CD4-positive, alpha-beta T cell treated with Interleukin-17A for 1 hour (primary cell): Measurements from ENCODE around the gene DNASE1L1.

Source experiments
- DNase-seq: peaks from one replicate; pipeline ENCODE4 v3.0.0-alpha.2; 2020

Gene DNASE1L1, protein sequence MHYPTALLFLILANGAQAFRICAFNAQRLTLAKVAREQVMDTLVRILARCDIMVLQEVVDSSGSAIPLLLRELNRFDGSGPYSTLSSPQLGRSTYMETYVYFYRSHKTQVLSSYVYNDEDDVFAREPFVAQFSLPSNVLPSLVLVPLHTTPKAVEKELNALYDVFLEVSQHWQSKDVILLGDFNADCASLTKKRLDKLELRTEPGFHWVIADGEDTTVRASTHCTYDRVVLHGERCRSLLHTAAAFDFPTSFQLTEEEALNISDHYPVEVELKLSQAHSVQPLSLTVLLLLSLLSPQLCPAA

DNA sequence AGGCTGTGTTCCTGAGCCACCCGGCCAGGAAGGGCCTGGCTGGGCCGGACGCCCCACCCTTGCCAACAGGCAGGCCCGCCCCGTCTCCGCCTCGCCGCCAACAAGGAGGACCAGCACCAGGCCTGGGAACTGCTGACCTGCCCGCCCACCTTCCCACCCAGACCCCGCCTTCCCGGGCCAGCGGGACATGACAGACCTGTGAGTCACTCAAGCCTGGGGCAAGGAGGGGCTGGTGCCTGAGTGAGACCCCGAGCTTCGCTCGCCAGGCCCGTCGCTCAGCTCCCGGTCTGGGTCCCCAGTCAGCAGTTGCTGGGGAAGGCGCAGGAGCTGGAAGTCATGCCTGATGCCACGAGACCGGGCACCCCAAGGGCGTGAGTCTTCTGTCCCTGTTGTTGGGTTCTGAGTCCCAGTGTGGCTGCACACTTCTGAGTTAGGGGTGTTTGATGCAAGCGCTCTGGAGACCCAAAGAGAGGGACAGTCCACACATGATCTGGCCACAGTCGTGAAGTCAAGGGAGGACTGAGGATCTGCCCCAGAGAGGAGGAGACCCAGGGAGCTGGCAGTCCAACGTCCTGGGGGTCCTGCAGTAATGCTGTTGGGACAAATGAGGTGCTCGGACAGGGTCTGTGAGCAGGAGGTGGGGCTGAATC, at the start of gene DNASE1L1:
DNASE1L1 (minus strand) TSS at position 33 of the 650 bp plus-strand sequence. CDS start 3,686 bp downstream, outside the sequence.
- no peak for DNase-seq

DNA sequence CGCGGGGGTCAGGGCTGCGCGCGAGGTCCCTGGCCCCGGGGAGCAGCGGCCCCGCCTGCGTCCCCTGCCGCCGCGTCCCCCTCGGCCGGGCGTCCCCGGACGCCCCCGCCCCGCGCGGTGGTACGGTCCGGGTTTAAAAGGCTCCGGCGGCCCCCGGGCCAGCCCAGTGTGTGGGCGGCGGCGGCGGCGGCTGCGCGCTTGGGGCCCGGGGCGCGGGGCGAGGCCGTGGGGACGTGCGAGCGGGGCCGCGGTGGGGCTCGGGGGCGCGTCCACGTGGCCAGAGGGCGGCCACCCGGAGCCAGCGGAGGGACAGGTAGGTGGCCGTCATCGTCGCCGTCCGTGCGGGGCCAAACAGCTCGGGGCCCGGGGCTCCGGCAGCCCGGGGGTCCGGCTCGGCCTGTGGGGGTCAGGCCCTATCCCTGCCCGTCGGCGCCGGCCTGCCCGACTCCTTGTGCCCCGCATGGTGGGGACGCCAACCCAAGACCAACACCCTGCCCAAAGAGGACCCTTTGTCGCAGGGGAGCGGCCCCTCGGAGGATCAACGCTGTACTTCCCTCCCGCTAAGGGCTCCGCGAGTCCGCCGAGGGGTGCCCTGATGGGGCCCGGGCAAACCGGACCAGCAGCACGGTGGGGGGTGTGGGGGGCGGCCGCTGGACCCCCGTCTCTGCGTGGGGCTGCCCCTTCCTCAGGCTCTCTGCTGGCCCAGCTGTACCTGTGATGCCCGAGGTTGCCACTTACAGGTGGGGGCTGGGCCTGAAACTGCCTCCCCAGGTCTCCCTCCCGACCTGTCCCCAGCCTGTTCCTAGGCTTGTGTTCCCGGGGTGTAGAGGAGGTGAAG, 49.3 kb upstream of the DNASE1L1 start, which contains the start of gene PLXNA3:
PLXNA3 (plus strand) TSS at position 166 of the 838 bp plus-strand sequence. CDS start 1,903 bp downstream, outside the sequence.
- DNase-seq = peak; percentile 74

DNA sequence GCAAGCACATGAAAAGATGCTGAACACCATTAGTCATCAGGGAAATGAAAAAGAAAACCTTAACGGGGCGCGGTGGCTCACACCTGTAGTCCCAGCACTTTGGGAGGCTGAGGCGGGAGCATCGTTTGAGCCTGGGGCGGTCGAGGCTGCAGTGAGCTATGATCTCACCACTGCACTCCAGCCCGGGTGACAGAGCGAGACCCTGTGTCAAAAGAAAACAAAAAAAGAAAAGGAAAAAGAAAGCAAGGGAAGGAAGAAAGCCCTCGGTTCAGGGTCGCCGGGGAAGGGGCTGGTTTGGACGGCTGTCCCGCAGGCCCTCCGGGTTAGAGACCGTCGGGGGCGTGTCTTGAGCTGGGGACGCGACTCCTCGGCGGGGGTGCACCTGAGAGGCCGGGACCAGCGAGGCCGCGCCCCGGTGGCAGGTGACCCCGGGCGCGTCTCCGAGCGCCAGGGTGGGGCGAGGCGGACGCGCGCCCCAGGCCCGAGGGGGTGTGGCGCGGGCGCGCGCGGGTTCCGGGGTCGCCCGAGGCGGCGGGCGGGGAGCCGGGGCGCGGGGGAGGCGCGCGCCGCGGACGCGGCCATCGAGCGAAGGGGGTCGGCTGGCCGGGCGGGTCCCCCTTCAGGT, 48.5 kb upstream of the DNASE1L1 start:
- DNase-seq = peak; percentile 72

DNA sequence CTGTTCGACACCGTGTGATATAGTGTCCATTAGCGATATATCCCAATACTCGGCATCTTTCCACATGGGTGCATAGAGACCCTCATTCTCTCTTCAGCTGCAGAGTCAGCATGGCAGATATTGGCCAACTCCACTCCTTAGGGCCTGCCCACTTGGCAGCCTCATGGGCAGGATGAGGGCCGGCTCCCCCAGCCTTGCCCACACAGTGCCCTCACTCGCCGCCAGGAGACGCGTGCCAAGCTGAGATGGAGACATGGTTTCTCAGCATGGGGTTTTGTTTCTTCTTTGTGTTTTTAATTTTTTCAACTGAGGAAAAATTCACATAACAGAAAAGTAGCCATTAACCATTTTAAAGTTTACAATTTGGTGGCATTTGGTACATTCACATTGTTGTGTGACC, 43.8 kb upstream of the DNASE1L1 start:
- DNase-seq = no peak

DNA sequence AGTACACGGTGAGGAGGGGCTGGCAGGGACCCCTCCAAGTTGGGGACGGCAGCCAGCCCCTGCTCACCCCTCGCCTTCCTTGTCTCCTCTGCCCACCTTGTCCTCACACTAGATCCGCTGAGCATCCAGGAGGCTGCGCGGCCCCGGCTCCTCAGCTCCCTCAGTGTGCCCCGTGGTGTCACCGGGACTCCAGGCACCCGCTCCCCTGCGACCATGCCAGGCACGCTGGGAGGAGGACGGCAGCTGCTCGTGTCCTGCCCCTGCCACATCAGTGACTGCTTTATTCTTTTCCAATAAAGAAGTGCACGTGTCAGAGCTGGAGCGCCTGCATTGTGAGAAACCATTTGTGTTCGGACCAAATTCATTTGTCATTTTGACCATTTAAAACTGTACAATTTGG, 41.3 kb upstream of the DNASE1L1 start:
- no peak for DNase-seq

DNA sequence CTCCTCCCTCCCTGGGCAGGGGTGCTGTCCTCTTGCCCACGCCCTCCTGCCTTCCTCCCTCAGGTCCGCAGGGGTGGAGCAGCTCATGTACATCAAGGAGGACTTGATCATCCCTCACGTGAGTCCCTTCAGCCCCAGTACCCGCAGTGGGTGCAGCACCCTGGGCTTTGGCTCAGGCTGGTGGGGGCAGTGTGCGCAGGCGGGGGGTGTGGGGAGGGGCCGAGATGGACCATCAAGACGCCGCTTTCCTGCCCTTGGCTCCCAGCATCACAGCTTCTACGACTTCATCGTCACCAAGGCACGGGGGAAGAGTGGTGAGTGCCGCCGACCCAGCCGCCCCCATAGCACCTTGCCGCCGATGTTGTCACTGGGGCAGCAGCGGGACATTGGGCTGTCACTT, 40.6 kb upstream of the DNASE1L1 start:
- no peak for DNase-seq

DNA sequence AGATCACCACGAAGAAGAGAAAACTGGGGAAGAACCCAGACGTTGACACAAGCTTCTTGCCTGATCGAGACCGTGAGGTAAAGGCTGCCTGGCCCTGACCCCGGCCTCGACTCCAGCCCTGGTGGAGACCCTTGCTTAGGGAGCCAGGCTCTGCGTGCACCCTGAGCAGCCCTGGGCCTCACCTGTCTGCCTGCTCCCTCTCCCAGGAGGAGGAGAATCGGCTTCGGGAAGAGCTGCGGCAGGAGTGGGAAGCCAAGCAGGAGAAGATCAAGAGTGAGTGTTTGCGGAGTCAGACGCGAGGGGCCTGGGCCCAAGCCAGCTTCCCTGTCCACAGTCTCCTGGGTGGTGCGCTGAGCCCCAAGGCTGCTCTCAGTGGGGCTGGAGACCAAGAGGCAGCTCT, 39.4 kb upstream of the DNASE1L1 start:
- no peak for DNase-seq

DNA sequence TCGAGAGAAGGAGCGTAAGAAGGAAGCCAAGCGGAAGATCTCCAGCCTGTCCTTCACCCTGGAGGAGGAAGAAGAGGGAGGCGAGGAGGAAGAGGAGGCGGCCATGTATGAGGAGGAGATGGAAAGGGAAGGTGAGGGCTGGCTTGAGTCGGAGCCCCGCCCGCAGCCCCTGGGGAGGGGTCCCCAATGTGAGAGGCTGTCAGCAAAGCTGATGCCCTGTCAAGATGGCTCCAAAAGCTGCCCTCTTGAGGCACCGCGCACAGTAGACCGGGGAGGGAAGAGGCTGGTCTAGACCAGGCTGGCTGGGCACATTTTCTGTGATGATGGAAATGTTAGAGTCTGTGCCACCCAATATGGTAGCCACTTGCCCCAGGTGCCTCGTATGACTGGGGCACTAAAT, 37.4 kb upstream of the DNASE1L1 start:
- no peak for DNase-seq

DNA sequence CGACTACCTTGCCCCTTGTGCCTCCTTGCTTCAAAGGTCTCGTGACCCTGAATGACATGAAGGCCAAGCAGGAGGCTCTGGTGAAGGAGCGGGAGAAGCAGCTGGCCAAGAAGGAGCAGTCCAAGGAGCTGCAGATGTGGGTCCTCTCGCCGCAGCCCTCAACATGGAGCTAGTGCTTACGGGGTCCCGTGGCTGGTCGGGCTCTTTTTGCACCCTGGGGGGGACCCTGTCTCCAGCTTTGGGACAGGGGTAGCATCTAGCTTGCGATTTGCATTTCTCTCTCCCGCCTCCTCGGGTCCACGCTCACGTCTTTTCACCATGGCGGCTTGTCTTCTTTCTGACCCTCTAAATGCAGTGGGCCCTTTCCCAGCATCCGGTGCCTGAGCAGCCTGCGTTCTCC, 36.7 kb upstream of the DNASE1L1 start:
- no peak for DNase-seq

DNA sequence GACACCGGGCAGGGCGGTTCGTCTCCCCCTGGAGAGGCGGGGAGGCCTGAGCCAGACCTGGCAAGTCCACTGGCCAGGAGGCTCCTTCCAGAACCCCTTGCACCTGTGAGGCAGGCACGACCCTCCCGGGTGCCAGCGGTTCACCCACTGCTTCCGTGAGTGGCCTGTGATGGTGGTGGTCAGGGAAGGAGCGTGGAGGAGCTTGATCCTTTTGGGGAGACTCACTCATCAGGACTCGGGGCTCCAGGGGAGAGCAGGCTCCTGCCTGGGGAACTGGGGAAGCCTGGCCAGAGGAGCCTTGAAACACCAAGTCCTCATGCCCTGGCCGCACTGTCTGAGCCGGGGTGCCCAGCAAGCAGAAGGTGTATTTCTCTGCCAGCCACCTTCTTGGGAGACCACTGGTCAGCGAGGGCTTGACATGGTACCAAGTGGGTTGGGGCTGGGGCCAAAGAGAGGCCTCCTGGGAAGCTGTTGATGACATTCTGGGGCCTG, 35.7 kb upstream of the DNASE1L1 start:
- no peak for DNase-seq

DNA sequence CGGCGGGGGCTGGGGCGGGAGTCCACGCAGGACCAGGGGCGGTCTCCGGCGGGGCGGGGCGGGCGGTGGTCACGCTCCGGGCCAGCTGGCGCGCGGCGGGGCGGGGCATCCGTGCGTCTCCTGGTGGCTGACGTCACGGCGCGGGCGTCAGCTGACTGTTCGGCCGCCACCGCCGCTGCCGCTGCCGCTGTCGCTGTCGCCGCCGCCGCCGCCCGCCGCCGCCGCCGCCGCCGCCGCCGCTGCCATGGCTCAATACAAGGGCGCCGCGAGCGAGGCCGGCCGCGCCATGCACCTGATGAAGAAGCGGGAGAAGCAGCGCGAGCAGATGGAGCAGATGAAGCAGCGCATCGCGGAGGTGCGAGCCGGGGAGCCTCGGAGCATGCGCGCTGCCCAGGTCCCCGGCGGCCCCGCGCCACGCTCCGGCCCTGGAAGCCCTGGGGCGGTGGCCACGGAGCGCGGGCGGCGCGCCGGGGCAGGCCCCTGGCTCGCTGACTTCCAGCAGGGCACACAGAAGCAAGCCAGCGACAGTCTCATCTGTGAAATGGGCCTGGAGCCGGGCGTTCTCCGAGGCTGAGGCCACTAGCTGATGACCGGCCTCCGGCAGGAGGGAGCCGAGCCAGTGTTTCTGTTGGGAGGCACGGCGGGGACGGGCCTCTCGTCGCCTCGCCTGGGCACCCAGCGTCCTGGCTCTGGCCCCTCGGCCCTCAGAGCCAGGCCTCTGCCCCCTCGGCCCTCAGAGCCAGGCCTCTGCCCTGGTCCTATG, 35.1 kb upstream of the DNASE1L1 start, which contains the start of gene FAM50A:
FAM50A (plus strand) TSS at position 150 of the 763 bp plus-strand sequence; CDS start at position 245, 95 bp downstream.
- DNase-seq = peak; percentile 72

DNA sequence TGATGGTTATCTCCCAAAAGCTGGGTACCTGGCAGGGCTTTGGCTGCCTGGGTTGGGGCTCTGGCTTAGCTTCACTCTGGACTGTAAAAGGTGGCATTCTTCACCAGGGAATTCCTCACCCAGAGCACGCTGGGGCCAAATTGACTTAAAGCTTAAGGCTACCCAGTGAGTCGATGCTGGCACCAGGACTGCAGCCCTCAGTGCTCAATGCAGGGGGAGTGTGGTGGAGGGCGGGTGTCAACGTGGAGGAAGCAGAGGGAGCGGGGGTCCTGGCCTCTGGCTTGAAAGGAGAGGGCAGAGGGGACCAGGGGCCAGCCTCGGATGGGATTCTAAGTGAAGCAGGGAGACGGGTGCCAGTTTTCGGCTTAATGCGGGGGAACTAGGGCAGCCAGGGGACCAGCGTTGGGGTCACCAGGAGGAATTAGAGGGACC, 34.4 kb upstream of the DNASE1L1 start:
- DNase-seq = no peak

DNA sequence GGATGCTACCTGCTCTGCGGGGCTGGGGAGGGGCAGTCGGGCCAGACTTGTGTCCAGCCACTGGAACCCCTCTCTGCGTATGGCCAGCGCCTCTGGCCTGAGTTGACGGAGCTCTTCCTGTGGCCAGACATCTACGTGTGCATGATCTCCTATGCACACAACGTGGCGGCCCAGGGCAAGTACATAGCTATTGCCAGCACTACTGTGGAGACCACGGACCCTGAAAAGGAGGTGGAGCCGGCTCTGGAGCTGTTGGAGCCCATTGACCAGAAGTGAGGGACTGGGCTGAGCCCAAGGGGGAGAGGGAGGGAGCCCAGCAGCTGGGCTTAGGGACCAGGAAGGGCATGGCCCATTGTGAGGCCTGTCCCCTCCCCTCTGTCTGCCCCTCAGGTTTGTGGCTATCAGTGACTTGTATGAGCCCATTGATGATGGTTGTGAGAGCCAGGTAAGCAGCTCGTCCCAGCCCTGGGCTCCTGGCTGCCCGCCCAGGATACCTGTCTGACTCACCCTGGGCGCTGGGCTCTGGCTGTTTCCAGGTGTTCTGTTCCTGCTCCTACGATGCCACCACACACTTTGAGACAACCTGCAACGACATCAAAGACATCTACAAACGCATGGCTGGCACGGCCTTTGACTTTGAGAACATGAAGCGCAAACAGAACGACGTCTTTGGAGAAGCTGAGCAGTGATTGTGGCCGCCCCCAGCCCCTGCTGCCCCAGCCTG, 33.1 kb upstream of the DNASE1L1 start:
- no peak for DNase-seq

DNA sequence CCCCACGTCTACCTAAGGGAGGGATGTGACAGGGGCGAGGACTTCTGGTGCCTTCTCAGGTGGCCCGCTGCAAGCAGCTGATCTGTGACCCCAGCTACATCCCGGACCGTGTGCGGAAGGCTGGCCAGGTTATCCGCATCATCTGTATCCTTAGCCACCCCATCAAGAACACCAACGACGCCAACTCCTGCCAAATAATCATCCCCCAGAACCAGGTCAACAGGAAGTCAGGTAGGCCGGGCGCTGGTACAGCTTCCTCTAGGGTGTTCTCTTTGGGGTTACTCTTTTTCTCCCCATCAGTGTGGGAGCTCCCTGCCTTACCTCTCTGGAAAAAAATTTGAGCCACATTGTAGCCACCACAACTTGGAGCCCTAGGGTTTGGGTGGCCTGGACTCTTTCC, 32.5 kb upstream of the DNASE1L1 start:
- DNase-seq = peak; percentile 37

DNA sequence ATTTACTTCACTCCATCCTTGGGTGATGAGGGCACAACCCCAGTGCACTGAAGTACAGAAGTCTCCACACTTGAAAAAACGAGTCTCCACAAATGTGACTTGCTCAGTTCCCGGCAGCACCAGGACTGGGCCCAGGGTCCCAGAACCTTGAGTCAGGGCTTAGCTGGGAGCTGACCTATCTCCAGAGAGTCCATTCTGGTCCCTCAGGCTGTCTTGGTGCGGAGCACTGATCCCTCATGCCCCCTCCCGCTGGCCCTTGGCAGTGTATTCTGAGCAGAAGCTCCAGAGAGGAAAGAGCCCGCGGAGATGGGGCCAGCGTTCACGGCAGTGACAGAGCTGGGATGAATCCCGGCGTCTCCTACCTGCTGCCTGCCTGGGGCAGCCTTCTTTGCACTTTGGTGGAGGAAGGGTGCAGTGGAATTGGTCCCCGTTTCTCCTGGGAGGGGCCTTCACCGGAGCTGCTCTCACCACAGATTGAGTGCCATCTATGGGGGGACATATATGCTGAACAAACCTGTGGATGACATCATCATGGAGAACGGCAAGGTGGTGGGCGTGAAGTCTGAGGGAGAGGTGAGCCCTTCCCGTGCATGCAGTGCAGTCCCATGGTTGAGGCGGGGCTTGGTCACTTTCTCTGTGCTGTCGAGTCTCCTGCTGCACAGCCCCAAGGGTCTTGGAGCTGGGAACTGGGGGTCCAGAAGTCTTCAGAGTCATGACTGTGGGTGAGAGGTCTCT, 31.7 kb upstream of the DNASE1L1 start:
- no peak for DNase-seq

DNA sequence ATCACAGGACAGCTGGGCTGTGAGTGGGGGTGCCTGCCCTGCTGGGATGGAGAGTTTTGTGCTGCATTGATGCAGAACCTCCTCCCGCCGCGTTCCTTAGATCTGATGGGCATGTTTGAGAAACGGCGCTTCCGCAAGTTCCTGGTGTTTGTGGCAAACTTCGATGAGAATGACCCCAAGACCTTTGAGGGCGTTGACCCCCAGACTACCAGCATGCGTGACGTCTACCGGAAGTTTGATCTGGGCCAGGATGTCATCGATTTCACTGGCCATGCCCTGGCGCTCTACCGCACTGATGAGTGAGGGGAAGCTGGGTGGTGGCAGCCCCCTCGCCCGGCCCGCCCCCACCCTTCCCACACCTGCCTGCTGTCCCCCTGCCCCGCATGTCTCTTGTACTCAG, 30.8 kb upstream of the DNASE1L1 start:
- no peak for DNase-seq

DNA sequence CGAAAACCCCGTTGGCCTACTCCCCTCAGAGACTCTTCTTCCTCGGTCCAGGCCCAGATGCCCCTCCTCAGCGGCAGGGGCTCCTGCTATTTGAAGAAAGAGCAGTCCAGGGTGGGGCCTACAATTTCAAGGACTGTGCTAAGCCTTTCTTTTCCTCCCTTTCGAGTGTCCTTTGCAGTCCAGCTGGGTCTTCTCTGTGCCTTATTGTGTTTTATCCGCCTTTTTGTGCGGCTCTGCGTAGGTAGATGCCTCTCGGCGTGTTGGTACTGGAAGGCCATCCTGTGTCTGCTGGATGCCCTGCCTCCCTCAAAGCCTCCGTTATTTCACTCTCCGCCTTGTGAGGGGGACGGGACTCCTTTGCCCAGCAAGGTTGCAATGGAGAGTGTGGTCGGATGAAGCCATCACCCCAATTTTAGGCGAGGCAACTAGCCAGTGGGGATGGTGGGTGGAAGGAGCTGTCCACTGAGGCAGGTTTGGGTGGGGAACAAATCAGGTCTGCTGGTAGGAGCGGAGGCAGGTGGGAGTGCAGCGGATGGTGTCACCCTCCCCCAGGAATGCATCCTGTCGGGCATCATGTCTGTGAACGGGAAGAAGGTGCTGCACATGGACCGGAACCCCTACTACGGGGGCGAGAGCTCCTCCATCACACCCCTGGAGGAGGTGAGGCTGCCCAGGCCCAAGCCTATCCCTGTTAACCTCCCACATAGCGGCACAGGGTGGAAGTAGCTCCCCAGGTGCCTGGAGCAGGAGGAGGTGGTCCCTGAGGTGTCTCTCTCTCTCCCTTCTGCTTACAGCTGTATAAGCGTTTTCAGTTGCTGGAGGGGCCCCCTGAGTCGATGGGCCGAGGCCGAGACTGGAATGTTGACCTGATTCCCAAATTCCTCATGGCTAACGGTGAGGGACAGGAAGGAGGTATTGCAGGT, 29.2 kb upstream of the DNASE1L1 start:
- DNase-seq = no peak

DNA sequence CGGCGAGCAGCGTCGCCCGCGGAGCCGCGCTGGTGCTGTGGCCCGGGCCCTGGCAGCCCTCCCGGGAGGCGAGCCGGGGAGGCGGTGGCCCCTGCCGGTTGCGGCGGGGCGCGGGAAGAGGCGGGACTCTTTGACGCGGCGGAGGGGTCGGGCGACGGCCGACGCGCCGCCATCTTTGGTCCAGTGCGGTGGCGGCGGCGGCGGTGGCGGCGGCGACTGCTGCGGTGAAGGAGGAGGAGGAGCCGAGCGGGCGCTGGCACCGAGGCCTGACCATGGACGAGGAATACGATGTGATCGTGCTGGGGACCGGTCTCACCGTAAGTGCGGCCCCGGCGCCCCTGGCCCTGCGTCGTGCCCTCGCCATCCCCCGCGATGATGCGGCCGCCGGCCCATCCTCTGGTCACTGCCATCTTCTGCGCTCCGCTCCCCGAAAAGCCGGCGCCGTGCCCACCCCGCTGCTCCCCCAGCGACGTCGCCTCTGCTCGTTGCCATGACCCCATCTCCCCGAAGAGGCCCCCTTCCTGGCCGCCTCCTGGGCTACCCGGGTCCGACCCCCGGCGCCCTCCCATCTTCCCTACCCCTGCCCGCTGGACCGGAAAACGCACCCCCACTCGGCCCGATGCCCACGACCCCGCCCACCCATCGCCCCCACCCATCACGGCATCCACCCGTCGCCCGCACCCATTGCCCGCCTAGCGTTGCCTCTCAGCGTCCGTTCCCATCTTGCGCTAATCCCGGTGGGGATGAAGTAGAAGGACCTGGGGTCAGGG, 28.1 kb upstream of the DNASE1L1 start, which contains the start of gene GDI1:
GDI1 (plus strand) TSS at position 172 of the 770 bp plus-strand sequence; CDS start at position 273, 101 bp downstream.
- peak; percentile 69 for DNase-seq
